CD4-positive, alpha-beta T cell treated with Interleukin-17A for 1 hour (primary cell): ENCODE measurements around the gene KPNA5.
"Not testable (repeated sequence)": the region's sequence is repeated elsewhere in the genome, so short reads cannot be mapped to it uniquely, and the experiment has no call there.

ENCODE experiments used
- DNase-seq: peaks from one replicate; pipeline ENCODE4 v3.0.0-alpha.2; 2020

The KPNA5 gene

DNA sequence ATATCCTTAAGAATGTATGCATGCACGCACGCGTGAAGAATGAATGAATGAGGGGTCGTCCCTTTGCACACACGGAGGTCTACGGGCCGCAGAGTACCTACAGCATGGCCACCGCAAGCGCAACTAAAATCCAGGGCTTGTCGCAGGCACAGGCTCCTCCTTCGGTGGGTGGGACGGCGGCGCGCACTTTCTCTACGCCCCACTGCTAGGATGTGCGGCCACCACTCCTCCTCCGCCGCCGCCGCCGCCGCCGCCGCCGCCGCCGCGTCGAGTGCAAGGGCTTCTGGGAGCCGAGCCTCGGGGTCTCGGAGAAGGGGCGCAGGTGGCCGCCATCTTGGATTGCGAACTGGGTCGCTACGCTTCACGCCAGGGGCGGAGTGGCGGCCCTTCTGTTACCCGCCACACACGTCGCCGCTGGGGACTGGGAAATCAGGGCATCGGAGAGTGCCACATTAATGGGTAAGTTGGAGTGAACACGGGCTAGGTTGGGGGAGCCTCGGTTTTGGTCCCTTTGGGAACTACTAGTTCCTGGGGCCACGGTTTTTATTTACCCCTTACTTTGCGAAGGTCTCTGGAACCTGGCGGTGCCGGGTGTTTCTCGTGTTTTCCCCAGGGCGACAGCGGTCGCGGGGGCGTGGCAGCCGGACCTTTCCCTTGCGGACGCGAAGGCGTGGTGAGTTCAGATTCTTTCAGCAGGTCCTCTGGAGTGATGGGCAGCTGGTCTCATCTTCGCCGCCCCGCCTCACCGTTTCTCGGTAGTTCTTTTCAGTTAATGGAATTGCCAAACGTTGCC, at the start of gene KPNA5:
Gene KPNA5, plus strand, starts transcription at position 332 of the 793 bp plus-strand sequence. Its CDS starts 124 bp downstream, at position 456.
- peak; percentile 91 for DNase-seq

DNA sequence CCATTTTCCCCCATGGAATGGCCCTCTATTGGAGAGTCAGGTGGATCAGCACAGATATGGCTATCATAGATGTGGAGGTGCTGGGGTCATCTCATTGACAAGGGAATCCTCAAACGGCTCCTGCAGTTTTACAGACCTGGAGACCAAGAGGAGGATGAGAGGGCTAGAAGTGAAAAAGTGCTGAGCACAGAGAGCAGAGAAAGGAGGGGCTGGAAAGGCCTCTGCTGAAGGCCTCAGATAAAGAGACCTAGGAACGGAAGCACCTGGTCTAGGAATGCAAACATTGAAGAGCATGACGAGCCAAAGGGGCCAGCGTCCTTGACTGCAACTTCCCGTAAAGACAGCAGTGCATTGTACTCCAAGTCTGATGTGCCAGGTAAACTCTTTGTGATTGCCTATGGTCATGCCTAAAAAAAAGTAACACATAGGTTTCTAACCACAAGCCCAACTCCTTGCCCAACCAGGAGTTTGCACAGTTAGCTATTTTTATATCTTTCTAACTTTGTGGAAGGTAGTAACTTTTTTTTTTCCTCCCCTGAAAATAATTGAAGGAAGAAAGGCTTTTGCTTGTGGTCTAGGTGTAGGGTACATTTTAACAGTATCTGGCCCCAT, 49.5 kb upstream of the KPNA5 start:
- DNase-seq: no peak

DNA sequence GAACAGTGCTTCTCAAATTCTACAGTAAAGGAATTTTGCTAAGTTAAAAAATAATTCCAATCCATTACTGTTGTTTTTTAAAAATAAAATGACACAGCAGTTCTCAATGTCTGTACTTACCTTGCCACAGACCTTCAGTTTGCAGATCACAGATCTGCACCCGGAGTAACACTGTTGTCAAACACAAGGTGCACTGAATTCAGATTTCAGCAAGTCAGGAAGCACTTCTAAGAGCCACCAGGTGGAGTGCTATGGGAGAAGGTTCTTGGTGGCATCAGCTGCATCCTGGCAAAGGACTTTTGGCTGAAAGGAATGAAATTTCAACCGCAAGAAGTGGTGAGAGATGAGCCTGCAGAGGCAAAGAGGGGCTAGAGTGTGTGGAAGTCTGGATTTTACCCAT, 47.3 kb upstream of the KPNA5 start:
- no peak for DNase-seq

DNA sequence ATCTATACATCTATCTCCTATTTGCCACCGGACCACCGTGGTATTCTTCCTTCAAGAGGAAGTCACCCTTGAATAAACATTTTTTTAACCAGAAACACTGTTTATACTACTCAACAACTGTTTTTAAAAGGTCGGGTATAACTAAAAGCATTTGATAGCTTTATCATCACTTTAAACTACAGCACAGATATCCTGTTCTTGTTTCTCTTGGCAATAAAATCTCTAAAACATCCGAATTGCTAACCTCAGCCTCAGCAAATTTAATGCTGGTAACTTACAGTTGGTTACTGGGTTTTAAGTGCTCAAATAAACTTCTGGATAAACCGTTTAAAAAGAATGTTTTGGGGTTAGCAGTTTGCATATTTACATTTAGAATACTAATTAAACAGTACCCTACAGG, 32.9 kb upstream of the KPNA5 start:
- no peak for DNase-seq

DNA sequence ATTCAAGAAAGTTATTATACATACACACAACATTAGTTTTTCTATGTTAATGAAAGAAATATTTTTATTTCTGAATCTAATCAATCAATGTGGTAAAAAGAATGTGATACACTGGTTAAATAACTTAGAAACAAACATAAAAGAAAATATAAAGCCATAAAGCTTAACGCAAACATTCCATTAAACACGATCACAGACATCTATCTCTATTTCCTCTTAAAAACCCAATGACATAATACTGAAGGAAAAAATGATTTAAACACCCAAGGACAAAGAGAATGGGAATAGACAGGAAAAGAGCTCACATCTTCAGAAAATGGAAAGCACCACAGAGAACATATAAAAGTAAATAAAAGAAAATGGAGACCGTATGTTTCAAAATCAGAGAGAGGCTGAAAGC, 31.9 kb upstream of the KPNA5 start:
- DNase-seq: no peak

DNA sequence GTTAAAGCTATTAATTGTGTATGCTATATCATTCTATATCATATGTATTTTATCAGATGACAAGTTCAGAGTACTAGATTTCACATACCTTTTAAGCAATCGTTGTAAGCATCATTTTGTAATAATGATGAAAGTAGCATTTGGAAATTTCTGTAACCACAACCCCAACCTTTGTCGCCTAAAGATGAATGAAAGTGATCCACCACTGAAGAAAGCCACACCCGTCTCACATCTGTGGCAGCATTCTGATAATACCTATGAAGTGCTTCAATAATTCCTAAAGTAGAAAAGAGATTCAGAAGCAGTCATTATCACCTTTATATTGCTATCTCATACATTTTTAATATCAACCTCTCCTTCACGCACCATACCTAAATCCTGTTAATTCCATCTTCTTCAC, 29.1 kb upstream of the KPNA5 start:
- no peak for DNase-seq

DNA sequence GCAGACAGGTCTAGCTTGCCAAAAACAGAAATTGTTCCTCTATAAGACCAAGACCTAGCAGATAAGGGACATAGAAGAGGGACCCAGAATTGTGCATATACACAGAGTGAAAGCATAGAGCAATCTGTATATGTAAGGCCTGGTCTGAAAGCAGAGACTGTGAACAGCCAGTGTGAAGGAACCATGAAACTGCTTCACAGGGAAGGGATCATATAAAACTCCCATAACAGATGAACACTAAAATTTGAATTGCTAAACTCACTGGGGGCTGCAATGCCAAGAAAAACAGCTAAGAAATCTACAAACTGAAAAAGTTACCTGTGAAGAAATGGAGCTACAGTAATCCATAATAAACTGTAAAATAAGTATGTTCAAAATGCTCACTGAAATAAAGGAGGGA, 19.4 kb upstream of the KPNA5 start:
- DNase-seq: no peak

DNA sequence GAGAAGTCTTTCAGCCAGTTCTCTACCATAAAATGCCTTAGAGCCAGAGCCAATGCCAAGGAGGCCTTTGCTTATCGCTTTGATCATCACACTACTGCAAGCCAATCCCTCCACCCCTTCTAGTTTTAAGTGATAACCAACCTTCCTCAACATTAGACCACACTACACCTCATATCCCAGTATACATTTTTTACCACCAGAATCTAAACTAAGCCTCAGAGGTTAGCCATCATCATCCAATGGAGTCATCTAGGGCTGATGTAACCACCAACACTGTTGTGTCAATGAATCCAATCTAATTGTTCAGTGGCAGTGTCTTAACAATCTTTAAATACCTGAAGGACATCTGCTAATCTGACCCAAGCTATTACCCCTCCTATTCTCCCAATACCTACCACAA, 18.8 kb upstream of the KPNA5 start:
- no peak for DNase-seq

DNA sequence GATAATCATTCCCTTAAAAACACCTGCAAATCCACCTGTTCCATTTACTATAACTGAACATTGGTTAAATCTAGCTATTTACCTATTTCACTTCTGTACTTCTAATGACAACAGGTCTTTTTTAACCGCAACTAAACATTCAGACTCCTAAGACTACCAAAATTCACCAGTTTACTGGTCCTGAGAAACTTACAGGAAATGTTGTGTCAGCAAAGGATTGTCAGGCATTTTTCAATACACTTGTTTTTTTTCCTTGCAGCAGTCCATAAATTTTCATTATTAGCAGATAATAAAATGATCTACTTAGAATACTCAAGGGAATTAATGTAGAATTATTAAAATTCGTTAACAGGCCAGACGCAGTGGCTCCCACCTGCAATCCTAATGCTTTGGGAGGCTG, 17.7 kb upstream of the KPNA5 start:
- no peak for DNase-seq

DNA sequence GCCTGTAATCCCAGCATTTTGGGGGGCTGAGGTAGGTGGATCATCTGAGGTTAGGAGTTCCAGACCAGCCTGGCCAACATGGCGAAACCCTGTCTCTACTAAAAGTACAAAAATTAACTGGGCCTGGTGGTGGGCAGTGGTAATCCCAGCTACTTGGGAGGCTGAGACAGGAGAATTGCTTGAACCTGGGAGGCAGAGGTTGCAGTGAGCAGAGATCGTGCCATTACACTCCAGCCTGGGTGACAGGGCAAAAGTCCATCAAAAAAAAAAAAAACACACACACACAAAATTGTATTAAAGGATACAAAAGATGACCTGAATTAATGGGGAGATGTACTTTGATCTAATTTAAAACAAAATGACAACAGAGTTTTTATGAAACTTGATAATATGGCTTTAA, 16.8 kb upstream of the KPNA5 start:
- DNase-seq: not testable (repeated sequence)

DNA sequence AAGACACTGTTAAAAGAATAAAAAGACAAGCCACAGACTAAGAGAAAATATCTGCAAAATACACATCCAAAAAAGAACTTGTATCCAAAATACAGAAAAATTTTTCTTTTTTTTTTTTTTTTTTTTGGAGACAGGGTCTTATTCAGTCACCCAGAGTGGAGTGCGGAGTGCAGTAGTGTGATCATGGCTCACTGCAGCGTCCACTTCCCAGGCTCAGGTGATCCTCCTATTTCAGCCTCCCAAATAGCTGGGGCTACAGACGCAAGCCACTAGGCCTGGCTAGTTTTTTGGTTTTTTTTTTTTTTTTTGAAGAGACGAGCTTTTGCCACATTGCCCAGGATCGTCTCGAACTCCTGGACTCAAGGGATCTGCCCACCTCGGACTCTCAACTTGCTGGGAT, 15.5 kb upstream of the KPNA5 start:
- no peak for DNase-seq

DNA sequence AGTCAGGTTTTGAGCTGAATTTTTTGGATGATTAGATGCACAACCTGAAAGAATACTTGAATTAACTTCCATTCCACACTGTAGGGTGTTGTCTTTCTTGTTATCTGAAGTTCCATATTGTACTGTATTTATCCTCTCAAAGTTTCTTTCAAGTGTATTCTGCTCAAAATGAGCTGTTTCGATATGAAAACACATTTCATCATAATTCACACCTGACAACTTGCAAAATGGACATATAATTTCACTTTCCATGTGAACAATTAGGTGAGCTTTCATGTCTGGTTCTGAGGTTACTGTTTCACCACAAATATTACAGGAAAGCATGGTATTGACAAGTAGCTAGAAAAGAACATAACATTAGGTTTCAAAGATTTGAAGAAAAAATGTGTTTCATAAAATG, 14.1 kb upstream of the KPNA5 start:
- peak; percentile 28 for DNase-seq

DNA sequence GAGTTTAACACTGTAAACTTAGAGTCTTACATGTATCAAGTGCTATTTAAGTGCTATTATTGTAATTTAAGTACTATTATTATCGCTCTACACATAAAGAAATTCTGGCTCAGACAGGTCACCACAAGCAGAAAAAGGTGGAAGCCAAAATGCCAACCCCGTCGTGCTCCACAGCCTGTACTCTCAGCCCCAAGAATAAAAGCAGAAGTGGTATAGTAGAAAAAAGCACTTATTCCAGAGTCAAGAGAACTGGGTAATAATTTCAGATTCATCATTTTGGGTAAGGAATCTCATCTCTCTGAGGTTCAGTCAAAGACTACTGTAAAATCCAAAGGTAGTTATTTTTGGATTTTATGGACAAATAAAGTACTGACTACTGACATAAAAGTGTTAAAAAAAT, 13.4 kb upstream of the KPNA5 start:
- no peak for DNase-seq

DNA sequence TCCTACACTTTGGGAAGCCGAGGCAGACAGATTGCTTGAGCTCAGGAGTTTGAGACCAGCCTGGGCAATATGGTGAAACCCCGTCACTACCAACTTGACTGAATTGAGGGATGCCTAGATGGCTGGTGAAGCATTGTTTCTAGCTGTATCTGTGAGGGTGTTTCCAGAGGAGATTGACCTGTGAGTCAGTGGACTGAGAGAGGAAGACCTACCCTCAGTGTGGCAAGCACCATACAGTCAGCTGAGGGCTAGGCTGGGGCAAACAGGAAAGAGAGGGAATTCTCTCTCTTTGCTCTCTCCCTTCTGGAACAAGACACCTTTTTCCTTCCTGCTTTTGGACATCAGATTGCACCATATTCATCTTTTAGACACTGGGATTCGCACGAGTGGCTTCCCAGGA, 8.7 kb upstream of the KPNA5 start:
- no peak for DNase-seq

DNA sequence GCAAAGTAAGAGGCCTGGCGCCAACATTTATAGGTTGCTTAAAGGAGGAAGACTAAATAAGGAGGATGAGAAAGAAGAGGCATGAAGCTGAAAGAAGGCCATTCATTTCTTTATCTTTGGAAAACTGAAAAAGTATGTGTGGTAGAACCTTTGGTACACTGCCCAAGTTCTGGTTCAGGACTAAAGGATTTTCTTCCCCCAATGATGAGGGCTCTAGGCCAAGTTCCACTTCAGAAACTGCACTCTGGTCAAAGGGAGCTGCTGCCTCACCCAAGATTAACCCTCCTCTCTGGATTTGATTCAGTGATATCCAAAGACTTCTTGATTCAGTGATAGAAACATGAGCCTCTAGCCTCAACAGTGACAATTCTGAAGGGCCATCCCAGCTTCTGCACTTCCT, 5.0 kb upstream of the KPNA5 start:
- no peak for DNase-seq

DNA sequence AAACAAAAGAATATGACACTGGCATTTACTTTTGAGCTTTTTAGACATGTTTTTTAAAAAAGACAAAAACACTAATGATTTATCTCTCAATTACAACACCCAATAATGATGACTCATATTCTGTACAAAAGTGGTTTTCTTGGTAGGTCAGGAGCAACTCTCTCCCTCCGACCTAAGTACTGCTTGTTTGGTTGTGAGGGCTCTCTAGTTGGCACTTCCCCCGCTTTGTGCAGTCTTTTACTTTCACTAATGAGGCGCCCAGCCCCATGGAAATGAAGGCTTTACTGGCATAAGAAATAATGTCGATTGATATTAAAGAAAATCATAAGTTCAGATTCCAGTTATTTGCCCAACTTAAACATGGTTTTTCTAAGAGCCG, 1.3 kb downstream of the KPNA5 start:
- peak; percentile 64 for DNase-seq

DNA sequence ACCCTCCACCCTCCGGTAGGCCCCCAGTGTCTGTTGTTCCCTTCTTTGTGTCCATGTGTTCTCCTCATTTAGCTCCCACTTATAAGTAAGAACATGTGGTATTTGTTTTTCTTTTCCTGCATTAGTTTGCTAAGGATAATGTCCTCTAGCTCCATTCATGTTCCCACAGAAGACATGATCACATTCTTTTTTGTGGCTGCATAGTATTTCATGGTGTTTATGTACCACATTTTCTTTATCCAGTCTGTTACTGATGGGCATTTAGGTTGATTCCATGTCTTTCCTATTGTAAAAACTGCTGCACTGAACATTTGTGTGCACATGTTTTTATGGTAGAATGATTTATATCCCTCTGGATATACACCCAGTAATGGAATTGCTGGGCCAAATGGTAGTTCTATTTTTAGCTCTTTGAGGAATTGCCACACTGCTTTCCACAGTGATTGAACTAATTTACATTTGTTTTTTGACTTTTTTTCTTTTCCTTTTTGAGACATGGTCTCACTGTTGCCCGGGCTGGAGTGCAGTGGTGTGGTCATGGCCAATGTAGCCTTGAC, 4.5 kb downstream of the KPNA5 start:
- DNase-seq: no peak

DNA sequence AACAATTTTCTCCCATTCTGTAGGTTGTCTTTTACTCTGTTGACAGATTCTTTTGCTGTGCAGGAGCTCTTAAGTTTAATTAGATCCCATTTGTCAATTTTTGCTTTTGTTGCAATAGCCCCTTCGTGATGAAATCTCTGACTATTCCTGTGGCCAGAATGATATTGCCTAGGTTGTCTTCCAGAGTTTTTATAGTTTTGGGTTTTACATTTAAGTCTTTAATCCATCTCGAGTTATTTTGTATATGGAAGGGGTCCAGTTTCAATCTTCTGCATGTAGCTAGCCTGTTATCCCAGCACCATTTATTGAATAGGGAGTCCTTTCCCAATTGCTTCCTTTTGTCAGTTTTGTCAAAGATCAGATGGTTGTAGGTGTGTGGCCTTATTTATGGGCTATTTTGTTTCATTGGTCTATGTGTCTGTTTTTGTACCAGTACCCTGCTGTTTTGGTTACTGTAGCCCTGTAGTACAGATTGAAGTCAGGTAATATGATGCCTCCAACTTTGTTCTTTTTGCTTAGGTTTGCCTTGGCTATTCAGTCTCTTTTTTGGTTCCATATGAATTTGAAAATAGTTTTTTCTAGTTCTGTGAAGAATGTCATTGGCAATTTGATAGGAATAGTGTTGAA, 5.6 kb downstream of the KPNA5 start:
- not testable (repeated sequence) for DNase-seq

DNA sequence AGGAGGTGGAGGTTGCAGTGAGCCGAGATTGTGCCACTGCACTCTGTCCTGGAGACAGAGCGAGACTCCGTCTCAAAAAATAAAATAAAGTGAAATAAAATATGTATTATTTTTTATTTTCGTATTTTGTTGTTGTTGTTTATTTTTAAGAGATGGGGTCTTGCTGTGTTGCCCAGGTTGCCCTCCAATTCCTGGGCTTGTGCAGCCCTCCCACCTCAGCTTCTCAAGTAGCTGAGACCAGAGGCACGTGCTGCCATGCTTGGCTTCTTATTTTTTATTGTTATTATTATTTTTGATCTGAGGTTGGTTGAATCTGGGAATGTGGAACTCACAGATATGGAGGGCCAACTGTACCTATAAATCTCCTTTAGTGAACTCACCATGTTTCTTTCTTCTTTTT, 10.1 kb downstream of the KPNA5 start:
- no peak for DNase-seq

DNA sequence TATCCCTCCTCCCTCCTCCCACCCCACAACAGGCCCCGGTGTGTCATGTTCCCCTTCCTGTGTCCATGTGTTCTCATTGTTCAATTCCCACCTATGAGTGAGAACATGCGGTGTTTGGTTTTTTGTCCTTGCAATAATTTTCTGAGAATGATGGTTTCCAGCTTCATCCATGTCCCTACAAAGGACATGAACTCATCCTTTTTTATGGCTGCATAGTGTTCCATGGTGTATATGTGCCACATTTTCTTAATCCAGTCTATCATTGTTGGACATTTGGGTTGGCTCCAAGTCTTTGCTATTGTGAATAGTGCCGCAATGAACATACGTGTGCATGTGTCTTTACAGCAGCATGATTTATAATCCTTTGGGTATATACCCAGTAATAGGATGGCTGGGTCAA, 11.9 kb downstream of the KPNA5 start:
- not testable (repeated sequence) for DNase-seq

DNA sequence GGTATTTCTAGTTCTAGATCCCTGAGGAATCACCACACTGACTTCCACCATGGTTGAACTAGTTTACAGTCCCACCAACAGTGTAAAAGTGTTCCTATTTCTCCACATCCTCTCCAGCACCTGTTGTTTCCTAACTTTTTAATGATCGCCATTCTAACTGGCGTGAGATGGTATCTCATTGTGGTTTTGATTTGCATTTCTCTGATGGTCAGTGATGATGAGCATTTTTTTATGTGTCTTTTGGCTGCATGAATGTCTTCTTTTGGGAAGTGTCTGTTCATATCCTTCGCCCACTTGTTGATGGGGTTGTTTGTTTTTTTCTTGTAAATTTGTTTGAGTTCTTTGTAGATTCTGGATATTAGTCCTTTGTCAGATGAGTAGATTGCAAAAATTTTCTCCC, 12.3 kb downstream of the KPNA5 start:
- DNase-seq: not testable (repeated sequence)

DNA sequence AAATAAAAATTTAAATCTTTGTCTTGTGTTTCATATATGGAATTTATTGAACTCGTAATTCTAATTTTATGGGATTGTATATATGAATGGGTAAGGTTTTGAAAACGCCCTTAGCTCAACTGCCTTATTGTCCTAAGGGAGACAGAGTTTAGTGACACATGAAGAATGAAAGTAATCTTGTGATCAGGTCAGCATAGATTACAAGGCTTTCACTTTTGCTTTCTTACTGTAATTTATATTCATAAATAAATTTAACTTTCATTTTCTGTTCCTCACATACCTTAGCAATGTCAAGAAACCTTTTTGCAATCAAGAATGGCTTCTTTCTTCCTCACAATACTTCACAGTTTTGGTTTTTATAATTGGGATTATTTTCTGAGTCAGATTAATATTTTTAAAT, 14.4 kb downstream of the KPNA5 start:
- DNase-seq: peak; percentile 35

DNA sequence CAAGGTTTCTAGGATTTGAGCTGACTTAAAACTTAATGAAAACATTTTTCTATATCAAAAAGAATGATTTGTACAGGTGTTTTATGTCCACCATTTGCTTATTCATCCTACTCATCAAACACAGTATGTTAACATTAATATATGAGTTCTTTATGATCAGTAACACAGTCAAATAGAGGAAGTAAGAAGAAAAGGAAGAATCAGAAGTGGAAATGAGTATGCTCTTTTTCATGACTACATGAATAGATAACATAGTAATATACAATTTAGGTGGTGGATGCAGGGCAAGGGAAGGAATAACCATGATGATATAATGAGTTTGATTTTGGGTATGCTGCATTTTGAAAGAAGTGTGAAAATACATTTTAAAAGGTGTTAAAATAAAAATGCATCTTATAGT, 16.5 kb downstream of the KPNA5 start:
- no peak for DNase-seq

DNA sequence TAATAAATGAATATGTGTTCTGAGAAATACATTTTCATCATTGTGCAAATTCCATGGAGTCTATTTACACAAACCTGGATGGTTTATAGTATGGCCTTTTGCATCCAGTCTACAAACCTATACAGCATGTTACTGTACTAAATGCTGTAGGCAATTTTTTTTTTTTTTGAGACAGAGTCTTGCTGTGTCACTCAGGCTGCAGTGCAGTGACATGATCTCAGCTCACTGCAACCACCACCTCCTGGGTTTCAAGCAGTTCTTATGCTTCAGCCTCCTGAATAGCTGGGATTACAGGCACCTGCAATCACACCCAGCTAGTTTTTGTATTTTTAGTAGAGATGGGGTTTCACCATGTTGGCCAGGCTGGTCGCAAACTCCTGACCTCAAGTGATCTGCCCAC, 22.9 kb downstream of the KPNA5 start:
- DNase-seq: not testable (repeated sequence)
